ENCODE data around the gene PRUNE2. TPM values are rescaled to one million over a fixed set of nuclear protein-coding genes. Genes with fewer than 3 reads are reported as not detected.
"Not testable (repeated sequence)": the region's sequence is repeated elsewhere in the genome, so short reads cannot be mapped to it uniquely, and the experiment has no call there.

PRUNE2 gene
- total RNA-seq, 6 donors from 2014 or later, result 5.6 to 20.4 (median 8.8) TPM

DNA sequence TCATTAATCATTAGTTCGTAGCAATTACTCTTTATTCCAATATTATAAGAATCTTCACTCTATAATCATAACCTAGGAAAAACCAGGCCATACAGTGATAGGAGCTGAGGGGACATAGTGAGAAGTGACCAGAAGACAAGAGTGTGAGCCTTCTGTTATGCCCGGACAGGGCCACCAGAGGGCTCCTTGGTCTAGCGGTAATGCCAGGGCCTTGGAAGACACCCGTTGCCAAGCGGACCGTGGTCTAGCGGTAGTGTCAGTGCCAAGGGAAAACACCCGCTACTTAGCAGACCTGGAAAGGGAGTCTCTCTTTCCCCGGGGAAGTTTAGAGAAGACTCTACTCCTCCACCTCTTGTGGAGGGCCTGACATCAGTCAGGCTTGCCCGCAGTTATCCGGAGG, 239.9 kb downstream of the PRUNE2 start:
- not testable (repeated sequence) for H3K27ac ChIP-seq, DNase-seq
- 83 to 94% methylated on average over 9 to 11 of the region's 11 CpGs for WGBS, 2 donors

GRCh38 chr9:76665458-76665857, 240.5 kb downstream of the PRUNE2 start:
- Histone ChIP-seq H3K4me1 (peaks cover 0 to 8% (median 4%) of the 10 kb centered on the region in 4 donors), H3K36me3 (no peaks in the 10 kb centered on the region), H3K27ac (no peak overlapping the region), H3K9me3 (no peaks in the 10 kb centered on the region), H3K27me3 (no peaks in the 10 kb centered on the region), H3K4me3 (no peak overlapping the region)
- TF ChIP-seq CTCF (IDR thresholded peaks at IDR 0.05), result no peak
- TF ChIP-seq POLR2A (IDR thresholded peaks at IDR 0.05), result no peak
- TF ChIP-seq POLR2AphosphoS5 (IDR thresholded peaks at IDR 0.05), result no peak
- TF ChIP-seq EP300 (IDR thresholded peaks at IDR 0.05), result no peak
- 91 to 98% methylated on average over 5 of the region's 5 CpGs for WGBS, 2 donors
- DNase-seq (no peak), ATAC-seq (ENCODE audit: low FRiP score in 2 of 2) (no peak)

More for the DNA sequence above, 239.9 kb downstream of the PRUNE2 start:
- not testable (repeated sequence) for H3K27me3 ChIP-seq; H3K4me1 ChIP-seq; H3K4me3 ChIP-seq; ATAC-seq (ENCODE audit: low FRiP score in 2 of 2); H3K36me3 ChIP-seq; H3K9me3 ChIP-seq
- peak in 2 of 6 experiments; percentile 19 to 26 for TF ChIP-seq CTCF (IDR thresholded peaks at IDR 0.05)

- WGBS, 2 donors, result 64 to 76% methylated on average over 1 of the region's 1 CpG
- DNase-seq, result no peak
These were observed 241.8 kb downstream of the PRUNE2 start for GRCh38 chr9:76664120-76664519.

DNA sequence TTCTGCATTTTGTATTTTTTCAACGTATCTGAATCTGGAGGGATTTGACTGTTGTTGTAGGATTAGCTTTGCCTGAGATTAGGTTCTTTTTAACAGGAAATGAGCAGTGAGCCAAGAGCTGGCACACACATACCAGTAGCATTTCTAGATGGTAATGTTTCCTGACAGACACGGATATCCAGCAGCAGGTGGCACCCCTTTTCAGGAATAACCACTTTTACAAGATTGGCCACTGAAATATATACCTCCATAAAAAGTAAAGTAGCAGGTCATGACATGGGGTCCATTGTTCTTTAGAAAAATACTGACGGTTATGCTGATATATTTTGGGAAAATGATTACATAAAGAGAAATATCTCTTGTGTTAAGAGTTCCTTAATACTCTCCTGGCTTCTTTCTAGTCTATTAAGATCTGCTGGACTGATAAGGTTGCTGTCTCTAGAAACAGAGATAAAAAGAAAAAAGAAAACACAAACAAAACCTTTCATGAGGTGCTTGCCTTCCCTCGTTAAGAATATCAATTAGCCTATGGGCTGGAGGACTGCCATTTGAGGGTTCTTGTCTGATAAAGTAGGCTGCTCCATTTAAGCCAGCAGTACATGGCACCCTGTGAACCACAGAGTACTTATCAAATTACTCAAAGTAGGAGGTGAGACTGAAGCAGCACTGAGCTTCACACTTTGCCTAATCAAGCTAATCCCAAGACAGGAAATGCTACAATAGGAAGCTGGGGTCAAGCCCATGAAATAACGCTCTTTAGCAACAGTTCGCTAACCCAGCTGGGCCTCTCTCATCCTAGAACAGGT, 243.2 kb downstream of the PRUNE2 start:
- WGBS, 2 donors, result 23 to 38% methylated on average over 6 of the region's 6 CpGs
- Histone ChIP-seq H3K4me1 (peaks cover 0 to 7% (median 4%) of the 10 kb centered on the region in 4 donors), H3K27ac (no peak overlapping the region), H3K4me3 (no peak overlapping the region), H3K27me3 (no peaks in the 10 kb centered on the region), H3K9me3 (no peaks in the 10 kb centered on the region), H3K36me3 (no peaks in the 10 kb centered on the region)
- TF ChIP-seq POLR2A (IDR thresholded peaks at IDR 0.05), result no peak
- TF ChIP-seq CTCF (IDR thresholded peaks at IDR 0.05), result no peak
- TF ChIP-seq POLR2AphosphoS5 (IDR thresholded peaks at IDR 0.05), result no peak
- no peak for TF ChIP-seq EP300 (IDR thresholded peaks at IDR 0.05)
- ATAC-seq (ENCODE audit: low FRiP score in 2 of 2) (no peak), DNase-seq (no peak)

More at GRCh38 chr9:76664120-76664519, 241.8 kb downstream of the PRUNE2 start:
- H3K27me3 ChIP-seq, result no peaks in the 10 kb centered on the region
- H3K36me3 ChIP-seq, result no peaks in the 10 kb centered on the region
- TF ChIP-seq POLR2AphosphoS5 (IDR thresholded peaks at IDR 0.05) (no peak), POLR2A (IDR thresholded peaks at IDR 0.05) (no peak), EP300 (IDR thresholded peaks at IDR 0.05) (no peak)
- no peaks in the 10 kb centered on the region for H3K9me3 ChIP-seq
- ATAC-seq (ENCODE audit: low FRiP score in 2 of 2), result peak in 1 of 2 donors; percentile 53
- H3K4me3 ChIP-seq, result no peak overlapping the region
- no peak overlapping the region for H3K27ac ChIP-seq
- peaks cover 0 to 8% (median 4%) of the 10 kb centered on the region in 4 donors for H3K4me1 ChIP-seq

DNA sequence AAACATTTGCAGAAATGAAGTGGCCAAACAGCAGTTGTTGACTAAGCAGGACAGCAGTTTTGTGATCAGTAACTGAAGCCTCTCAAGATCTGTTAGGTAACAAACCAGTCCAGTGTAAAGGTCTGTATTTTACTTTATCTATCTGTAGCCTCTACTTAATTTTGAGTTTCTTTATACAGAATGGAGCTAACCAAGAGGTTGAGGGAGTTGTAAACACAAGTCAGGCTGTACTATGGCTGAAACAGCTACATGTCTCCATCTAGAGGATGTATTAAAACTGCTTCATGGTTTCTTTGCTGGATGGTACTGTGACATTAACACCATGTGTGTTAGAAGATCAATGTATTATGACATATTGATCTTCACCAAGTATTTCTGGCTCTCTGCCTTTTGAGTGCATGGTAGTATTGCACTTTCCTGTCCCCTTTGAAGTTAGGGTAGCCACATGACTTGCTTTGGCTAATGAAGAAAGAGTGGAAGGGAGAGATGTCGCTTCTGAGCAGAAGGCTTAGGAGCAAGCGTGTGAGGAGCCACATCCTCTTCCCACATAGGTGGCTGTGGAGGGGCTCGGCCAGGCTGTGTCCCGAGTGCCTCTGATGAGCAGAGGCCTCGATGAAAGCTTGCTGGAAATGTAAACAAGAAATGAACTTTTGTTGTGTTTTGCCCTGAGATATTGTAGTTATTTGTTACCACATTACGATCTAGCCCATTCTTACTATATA, 247.2 kb downstream of the PRUNE2 start:
- Histone ChIP-seq H3K36me3 (no peaks in the 10 kb centered on the region), H3K9me3 (no peaks in the 10 kb centered on the region), H3K4me3 (no peak overlapping the region), H3K27me3 (no peaks in the 10 kb centered on the region), H3K4me1 (peaks cover 8 to 14% (median 9%) of the 10 kb centered on the region in 4 donors), H3K27ac (no peak overlapping the region)
- WGBS, 2 donors, result 44 to 46% methylated on average over 6 of the region's 6 CpGs
- TF ChIP-seq POLR2AphosphoS5 (IDR thresholded peaks at IDR 0.05) (no peak), EP300 (IDR thresholded peaks at IDR 0.05) (no peak), CTCF (IDR thresholded peaks at IDR 0.05) (peak; percentile 17 to 71 (median 60))
- peak in 1 of 2 donors; percentile 20 for DNase-seq
- peak; percentile 59 to 86 for ATAC-seq (ENCODE audit: low FRiP score in 2 of 2)

Data from upper lobe of left lung (tissue), 6 donors.